Measurements from ENCODE around the gene ZBTB16. TPM values are rescaled to one million over a fixed set of nuclear protein-coding genes. Genes with fewer than 3 reads are reported as not detected.

Gene ZBTB16
- total and polyA plus RNA-seq, 2 donors (not counting 3 experiments of a cell fraction or from before 2014, with no cell fraction given) = 9.8 to 20.3 TPM

- Histone ChIP-seq H4K20me1 (replicated peaks; ENCODE audit: control insufficient read depth, extremely low read depth, insufficient read depth, low read length) (no peaks in the 10 kb centered on the region), H3K27me3 (ENCODE audit: control insufficient read depth in 2 of 2, insufficient read depth in 2 of 2, low read length in 2 of 2) (peaks cover 12 to 17% of the 10 kb centered on the region in 2 experiments), H2AFZ (ENCODE audit: low read depth, low read length) (no peak overlapping the region), H3K27ac (ENCODE audit: insufficient read depth, low read depth, low read length) (no peak overlapping the region), H3K4me2 (ENCODE audit: insufficient read depth, low read length) (no peak overlapping the region), H3K79me2 (ENCODE audit: control insufficient read depth, insufficient read depth, low read length) (no peaks in the 10 kb centered on the region), H3K36me3 (ENCODE audit: control insufficient read depth in 2 of 2, extremely low read depth in 1 of 2, insufficient read depth in 2 of 2, low read length in 2 of 2) (no peaks in the 10 kb centered on the region), H3K9me3 (replicated peaks; ENCODE audit: control insufficient read depth, insufficient read depth, low read length) (no peaks in the 10 kb centered on the region), H3K4me3 (replicated peaks in 1 of 3; ENCODE audit: insufficient read depth in 1 of 3, low read depth in 1 of 3, low read length in 3 of 3) (no peak overlapping the region), H3K9me1 (replicated peaks; ENCODE audit: control insufficient read depth, extremely low read depth, insufficient read depth, low read length) (no peaks in the 10 kb centered on the region), H3K9ac (replicated peaks; ENCODE audit: extremely low read depth, insufficient read depth, low read length) (no peak overlapping the region), H3K4me1 (ENCODE audit: control insufficient read depth, extremely low read depth, insufficient read depth, low read length) (no peaks in the 10 kb centered on the region)
- TF ChIP-seq MAX (IDR thresholded peaks at IDR 0.05; ENCODE audit: insufficient read depth, insufficient read length) = no peak
- no peak for TF ChIP-seq GATA2 (IDR thresholded peaks at IDR 0.05; ENCODE audit: insufficient read depth, insufficient read length, low read depth, low read length)
- no peak for TF ChIP-seq CTCF (IDR thresholded peaks at IDR 0.05; ENCODE audit: extremely low read depth in 1 of 2, insufficient read depth in 1 of 2, low read depth in 1 of 2, low read length in 2 of 2)
- no peak for TF ChIP-seq MYC (IDR thresholded peaks at IDR 0.05; ENCODE audit: low read depth, low read length)
- TF ChIP-seq FOS (IDR thresholded peaks at IDR 0.05; ENCODE audit: borderline replicate concordance, insufficient read depth, low read length) = no peak
- TF ChIP-seq EZH2 (IDR thresholded peaks at IDR 0.05; ENCODE audit: borderline replicate concordance, low read depth, low read length, severe bottlenecking) = no peak
- TF ChIP-seq POLR2AphosphoS5 (IDR thresholded peaks at IDR 0.05; ENCODE audit: insufficient read depth, low read depth, low read length) = no peak
- TF ChIP-seq JUN (IDR thresholded peaks at IDR 0.05; ENCODE audit: borderline replicate concordance, insufficient read depth, insufficient read length, low read depth) = no peak
- BruUV-seq (replicated peaks) = no TSS peak
- FAIRE-seq (no peak), DNase-seq (ENCODE audit: low read depth, low spot score) (no peak)
- intact Hi-C loops (cut with micrococcal nuclease) = no loop called here
- dilution Hi-C loops (cut with MboI; ENCODE audit: extremely low pct_ligation_motif_present, low sequenced_read_pairs) = loop anchor here (25.0 kb wide), 1 partner anchor 227 kb away; no protein-coding TSS in a partner anchor
- ChIA-PET CTCF (interaction anchor here (1.2 to 11.9 kb wide), 10 partner anchors 16 to 468 kb away, joined by 3 to 539 read pairs (median 85); partner anchors contain the start of genes HTR3B and ZBTB16), POLR2A (no interaction called here)
Observed at GRCh38 chr11:114264381-114264780, 204.9 kb downstream of the ZBTB16 start.

Data from endothelial cell of umbilical vein (primary cell).